PC-3 (cell line): Measurements from ENCODE around the gene OTUD3. TPM values are rescaled to one million over a fixed set of nuclear protein-coding genes. Genes with fewer than 3 reads are reported as not detected.

ENCODE experiments used
- ATAC-seq: fragments of 200-7000 bp; cut with Tn5 transposase; 2 replicates; pipeline ENCODE4 v1.9.1; 2020; ENCODE audit warnings: mild to moderate bottlenecking, moderate library complexity
- BruUV-seq: library from RNA; stranded (reverse); fragments of 400-500 nt; replicated peaks from 2 replicates; lab custom pipeline; 2021; lab: Mats Ljungman, UMichigan
- CTCF ChIA-PET: fragments of 300-600 bp; sonication (Branson Sonifier 250); formaldehyde crosslinking; loops from one replicate; lab custom pipeline; 2022; ENCODE audit warnings: antibody characterized with exemption; lab: Charles Lee
- POLR2A ChIA-PET: fragments of 300-600 bp; sonication (Branson Sonifier 250); formaldehyde crosslinking; loops from one replicate; lab custom pipeline; 2022; ENCODE audit warnings: antibody characterized with exemption; ENCODE audit not compliant: unreplicated experiment; lab: Charles Lee
- DNase-seq: peaks from one replicate; pipeline ENCODE4 v3.0.0-alpha.2; 2015
- H2AFZ ChIP-seq: fragments of 300-600 bp; sonication (generic); 2 replicates; pipeline ENCODE4 v1.6.0; 2016; ENCODE audit warnings: antibody characterized with exemption, low read length
- H3F3A ChIP-seq: fragments of 300-600 bp; sonication (generic); one replicate; pipeline ENCODE4 v1.6.0; 2017; ENCODE audit warnings: antibody characterized with exemption, low read length, control low read depth, mild to moderate bottlenecking; ENCODE audit not compliant: unreplicated experiment
- H3K27ac ChIP-seq: fragments of 300-600 bp; sonication (generic); 2 replicates; pipeline ENCODE4 v1.5.1; 2016; ENCODE audit warnings: mild to moderate bottlenecking, low read length
- H3K27me3 ChIP-seq: fragments of 300-600 bp; sonication (generic); 2 replicates; pipeline ENCODE4 v1.6.1; 2016; ENCODE audit warnings: low read length, mixed read lengths
- H3K36me3 ChIP-seq: fragments of 300-600 bp; sonication (generic); 2 replicates; pipeline ENCODE4 v1.6.1; 2016; ENCODE audit warnings: low read depth, mixed run types, low read length, mixed read lengths
- H3K4me1 ChIP-seq: fragments of 300-600 bp; sonication (generic); 2 replicates; pipeline ENCODE4 v1.5.1; 2016; ENCODE audit warnings: low read length; ENCODE audit not compliant: insufficient read depth
- H3K4me2 ChIP-seq: fragments of 300-600 bp; sonication (generic); 2 replicates; pipeline ENCODE4 v1.6.0; 2016; ENCODE audit warnings: low read length
- H3K4me3 ChIP-seq: fragments of 300-600 bp; sonication (generic); 2 replicates; pipeline ENCODE4 v1.5.1; 2016; ENCODE audit warnings: mild to moderate bottlenecking, low read length, mixed read lengths
- H3K79me2 ChIP-seq: fragments of 300-600 bp; sonication (generic); 2 replicates; pipeline ENCODE4 v1.6.1; 2017; ENCODE audit warnings: low read length, mixed read lengths
- H3K9ac ChIP-seq: fragments of 300-600 bp; sonication (generic); 2 replicates; pipeline ENCODE4 v1.6.0; 2016; ENCODE audit warnings: mild to moderate bottlenecking, low read length
- H3K9me2 ChIP-seq: fragments of 300-600 bp; sonication (generic); replicated peaks from 2 replicates; pipeline ENCODE4 v1.6.1; 2016; ENCODE audit warnings: mixed run types, low read length, mixed read lengths
- H3K9me3 ChIP-seq: fragments of 300-600 bp; sonication (generic); 2 replicates; pipeline ENCODE4 v1.6.1; 2016; ENCODE audit warnings: low read length, mixed read lengths
- H4K20me1 ChIP-seq: fragments of 300-600 bp; sonication (generic); 2 replicates; pipeline ENCODE4 v1.6.1; 2016; ENCODE audit warnings: low read length, mixed read lengths
- EZH2 ChIP-seq: fragments of 300-600 bp; sonication (generic); IDR thresholded peaks from one replicate; pipeline ENCODE4 v1.6.1; 2017; ENCODE audit warnings: antibody characterized with exemption, mild to moderate bottlenecking, low read length; ENCODE audit not compliant: unreplicated experiment
- EZH2phosphoT487 ChIP-seq: fragments of 300-600 bp; sonication (generic); IDR thresholded peaks from 2 replicates; pipeline ENCODE4 v1.6.1; 2018; ENCODE audit warnings: mild to moderate bottlenecking, antibody characterized with exemption, low read length, borderline replicate concordance
- intact Hi-C: fragments of 100-400 bp; cut with micrococcal nuclease; formaldehyde crosslinking; loops from 2 replicates; pipeline ENCODE4 v1.9.0; 2023
- total RNA-seq: library from RNA; depleted of rRNA; stranded (reverse); fragments of >200 nt; gene quantifications from 2 replicates; pipeline ENCODE4 v1.2.3, GENCODE V29; 2014
- TF ChIP-seq, protein P1 (sequence below): fragments of 300-600 bp; sonication (generic); conservative IDR thresholded peaks from 2 replicates; pipeline ENCODE4 v1.5.1; 2017; ENCODE audit warnings: antibody characterized with exemption, low read depth, mild to moderate bottlenecking, low read length

Gene OTUD3
- total RNA-seq, 1 experiment from 2014 or later, result 9.9 TPM

- Histone ChIP-seq H3K9me3 (0 out of 2 replicates have a peak, but pooled peaks cover 6% of the 10 kb centered on the region), H4K20me1 (no peaks in the 10 kb centered on the region), H3K27ac (no peak overlapping the region), H3K79me2 (no peaks in the 10 kb centered on the region), H3K9me2 (no peaks in the 10 kb centered on the region), H3K9ac (no peak overlapping the region), H3K36me3 (no peaks in the 10 kb centered on the region), H3K4me1 (no peaks in the 10 kb centered on the region), H3K4me3 (no peak overlapping the region), H2AFZ (no peak overlapping the region), H3K4me2 (no peak overlapping the region), H3K27me3 (no peaks in the 10 kb centered on the region), H3F3A (no peaks in the 10 kb centered on the region)
- DNase-seq (no peak), ATAC-seq (no peak)
- POLR2A ChIA-PET, result no interaction called here
- CTCF ChIA-PET, result no interaction called here
- intact Hi-C loops, result no loop called here
- TF ChIP-seq EZH2phosphoT487 (no peak), EZH2 (no peak)
- TF ChIP-seq, protein P1, sequence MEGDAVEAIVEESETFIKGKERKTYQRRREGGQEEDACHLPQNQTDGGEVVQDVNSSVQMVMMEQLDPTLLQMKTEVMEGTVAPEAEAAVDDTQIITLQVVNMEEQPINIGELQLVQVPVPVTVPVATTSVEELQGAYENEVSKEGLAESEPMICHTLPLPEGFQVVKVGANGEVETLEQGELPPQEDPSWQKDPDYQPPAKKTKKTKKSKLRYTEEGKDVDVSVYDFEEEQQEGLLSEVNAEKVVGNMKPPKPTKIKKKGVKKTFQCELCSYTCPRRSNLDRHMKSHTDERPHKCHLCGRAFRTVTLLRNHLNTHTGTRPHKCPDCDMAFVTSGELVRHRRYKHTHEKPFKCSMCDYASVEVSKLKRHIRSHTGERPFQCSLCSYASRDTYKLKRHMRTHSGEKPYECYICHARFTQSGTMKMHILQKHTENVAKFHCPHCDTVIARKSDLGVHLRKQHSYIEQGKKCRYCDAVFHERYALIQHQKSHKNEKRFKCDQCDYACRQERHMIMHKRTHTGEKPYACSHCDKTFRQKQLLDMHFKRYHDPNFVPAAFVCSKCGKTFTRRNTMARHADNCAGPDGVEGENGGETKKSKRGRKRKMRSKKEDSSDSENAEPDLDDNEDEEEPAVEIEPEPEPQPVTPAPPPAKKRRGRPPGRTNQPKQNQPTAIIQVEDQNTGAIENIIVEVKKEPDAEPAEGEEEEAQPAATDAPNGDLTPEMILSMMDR, result no peak
- no TSS peak for BruUV-seq
These were observed 50.7 kb downstream of the OTUD3 start for GRCh38 chr1:19932866-19933265.

DNA sequence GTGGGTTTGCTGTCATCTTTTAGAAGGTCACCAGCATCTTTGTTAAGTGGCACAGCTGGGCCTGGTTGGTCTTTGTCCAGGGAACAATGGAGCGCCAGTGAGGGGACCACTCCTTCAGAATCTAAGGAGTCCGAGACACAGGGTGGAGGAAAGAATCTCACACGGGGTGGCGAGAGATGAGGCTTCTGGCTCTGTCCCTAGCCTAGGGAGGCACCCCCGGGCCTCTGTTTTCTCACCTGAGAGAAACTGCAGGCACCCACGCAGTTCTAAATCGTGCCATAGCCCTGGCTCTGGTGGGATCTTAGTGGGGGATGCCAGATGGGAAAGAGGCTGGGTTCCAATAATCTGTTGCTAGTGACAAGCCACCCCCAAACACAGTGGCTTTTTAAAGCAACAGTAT is 52.1 kb downstream of the OTUD3 start:
- ChIA-PET POLR2A (no interaction called here), CTCF (no interaction called here)
- H3K9me2 ChIP-seq, result no peaks in the 10 kb centered on the region
- no TSS peak for BruUV-seq
- no peak overlapping the region for H3K4me2 ChIP-seq
- H4K20me1 ChIP-seq, result no peaks in the 10 kb centered on the region
- H3K79me2 ChIP-seq, result no peaks in the 10 kb centered on the region
- H3K4me3 ChIP-seq, result no peak overlapping the region
- no peaks in the 10 kb centered on the region for H3K27me3 ChIP-seq
- H3K27ac ChIP-seq, result no peak overlapping the region
- ATAC-seq, result no peak
- TF ChIP-seq, protein P1, result no peak
- TF ChIP-seq EZH2, result no peak
- no peak for TF ChIP-seq EZH2phosphoT487
- H3K36me3 ChIP-seq, result no peaks in the 10 kb centered on the region
- H3K9ac ChIP-seq, result no peak overlapping the region
- 0 out of 2 replicates have a peak, but pooled peaks cover 6% of the 10 kb centered on the region for H3K9me3 ChIP-seq
- no peaks in the 10 kb centered on the region for H3F3A ChIP-seq
- DNase-seq, result no peak
- intact Hi-C loops, result no loop called here
- no peaks in the 10 kb centered on the region for H3K4me1 ChIP-seq
- no peak overlapping the region for H2AFZ ChIP-seq

- Histone ChIP-seq H3K4me2 (no peak overlapping the region), H3K27ac (no peak overlapping the region), H3K9ac (no peak overlapping the region), H3K27me3 (no peaks in the 10 kb centered on the region), H4K20me1 (no peaks in the 10 kb centered on the region), H3K9me2 (no peaks in the 10 kb centered on the region), H3K79me2 (no peaks in the 10 kb centered on the region), H3K4me1 (no peaks in the 10 kb centered on the region), H2AFZ (no peak overlapping the region), H3K4me3 (no peak overlapping the region), H3K9me3 (0 out of 2 replicates have a peak, but pooled peaks cover 3% of the 10 kb centered on the region), H3K36me3 (no peaks in the 10 kb centered on the region), H3F3A (no peaks in the 10 kb centered on the region)
- DNase-seq, result no peak
- CTCF ChIA-PET, result no interaction called here
- POLR2A ChIA-PET, result no interaction called here
- no TSS peak for BruUV-seq
- no peak for TF ChIP-seq EZH2
- TF ChIP-seq, protein P1, result no peak
- no peak for TF ChIP-seq EZH2phosphoT487
- ATAC-seq, result no peak
- intact Hi-C loops, result no loop called here
These were observed 54.0 kb downstream of the OTUD3 start for GRCh38 chr1:19936061-19936750.
